Fibroblast of skin of scalp (primary cell): ENCODE results near the gene RPS3. TPM values are rescaled to one million over a fixed set of nuclear protein-coding genes. Genes with fewer than 3 reads are reported as not detected.
"Not testable (repeated sequence)": the region's sequence is repeated elsewhere in the genome, so short reads cannot be mapped to it uniquely, and the experiment has no call there.

Source experiments
- DNase-seq: peaks from one replicate; pipeline ENCODE4 v3.0.0-alpha.2; 2013
- polyA plus RNA-seq, 2 experiments: library from polyadenylated mRNA; unstranded; fragments of 120-200 nt; gene quantifications; one replicate each; pipeline ENCODE4 v1.2.1, GENCODE V29; 2013; ENCODE audit not compliant: insufficient read length in 2 of 2

The RPS3 gene
- polyA plus RNA-seq (2013, experiment 1 of 2; ENCODE audit: insufficient read length) = 2,577 TPM
- 2,326 TPM for polyA plus RNA-seq (2013, experiment 2 of 2; ENCODE audit: insufficient read length)

- DNase-seq = peak; percentile 93
Measured at GRCh38 chr11:75399344-75400145, at the start of gene RPS3. RPS3 (plus strand) TSS chr11:75399518; CDS start chr11:75399548, 30 bp downstream.

GRCh38 chr11:75349521-75350116, 49.7 kb upstream of the RPS3 start:
- DNase-seq = no peak

- no peak for DNase-seq
Measured at GRCh38 chr11:75350122-75350742, 49.1 kb upstream of the RPS3 start.

- DNase-seq = peak; percentile 27
Measured at GRCh38 chr11:75350743-75351540, 48.4 kb upstream of the RPS3 start.

- no peak for DNase-seq
Measured at GRCh38 chr11:75351541-75351790, 47.9 kb upstream of the RPS3 start, which contains the start of gene ARRB1. ARRB1 (minus strand) TSS chr11:75351661; CDS start chr11:75351607, 54 bp downstream.

- peak; percentile 55 for DNase-seq
Measured at GRCh38 chr11:75351791-75352587, 47.3 kb upstream of the RPS3 start.

- no peak for DNase-seq
Measured at GRCh38 chr11:75352588-75353206, 46.6 kb upstream of the RPS3 start.

GRCh38 chr11:75355051-75355450, 44.3 kb upstream of the RPS3 start:
- DNase-seq = no peak

- DNase-seq = peak; percentile 46
Measured at GRCh38 chr11:75356613-75357012, 42.7 kb upstream of the RPS3 start.

GRCh38 chr11:75362285-75362684, 37.0 kb upstream of the RPS3 start:
- not testable (repeated sequence) for DNase-seq

GRCh38 chr11:75365711-75366181, 33.6 kb upstream of the RPS3 start:
- no peak for DNase-seq

- DNase-seq = not testable (repeated sequence)
Measured at GRCh38 chr11:75366826-75367225, 32.5 kb upstream of the RPS3 start.

- DNase-seq = no peak
Measured at GRCh38 chr11:75369560-75370255, 29.6 kb upstream of the RPS3 start.

- DNase-seq = no peak
Measured at GRCh38 chr11:75371949-75372876, 27.1 kb upstream of the RPS3 start.

- no peak for DNase-seq
Measured at GRCh38 chr11:75373201-75373600, 26.1 kb upstream of the RPS3 start.

- DNase-seq = no peak
Measured at GRCh38 chr11:75374646-75375045, 24.7 kb upstream of the RPS3 start.

- no peak for DNase-seq
Measured at GRCh38 chr11:75375626-75376025, 23.7 kb upstream of the RPS3 start.

GRCh38 chr11:75376175-75376574, 23.1 kb upstream of the RPS3 start:
- DNase-seq = no peak

GRCh38 chr11:75378776-75379175, 20.5 kb upstream of the RPS3 start:
- not testable (repeated sequence) for DNase-seq

- DNase-seq = no peak
Measured at GRCh38 chr11:75380245-75380644, 19.1 kb upstream of the RPS3 start.
